ENCODE results near the gene ACER3. TPM values are rescaled to one million over a fixed set of nuclear protein-coding genes. Genes with fewer than 3 reads are reported as not detected.

The ACER3 gene
- total and polyA plus RNA-seq, 2 donors (not counting 1 experiment from before 2014, with no cell fraction given) = 3.3 to 12.9 TPM

DNA sequence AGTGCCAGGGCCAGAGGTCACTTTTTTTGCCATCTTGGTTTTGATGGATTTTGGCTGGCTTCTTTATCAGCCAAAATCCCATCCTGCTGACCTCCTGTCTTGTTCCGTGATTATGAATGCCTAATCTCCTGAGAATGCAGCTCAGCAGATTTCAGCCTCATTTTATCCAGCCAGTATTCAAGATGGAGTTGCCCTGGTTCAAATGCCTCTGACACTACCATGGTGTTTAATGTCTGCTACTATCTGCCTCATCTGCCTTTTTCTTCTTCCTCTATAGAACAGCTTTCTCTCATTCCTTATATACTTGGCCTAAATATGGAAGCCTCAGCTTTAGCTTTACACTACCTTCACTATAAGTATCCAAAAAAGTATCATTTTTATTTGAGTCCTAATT lies 50.7 kb downstream of the ACER3 start:
- H3K9me3 Mint-ChIP-seq (ENCODE audit: insufficient read depth) = no peaks in the 10 kb centered on the region
- H3K27ac Mint-ChIP-seq = no peak overlapping the region
- Histone ChIP-seq H3K27ac (ENCODE audit: low read length in 2 of 2) (no peak overlapping the region), H3K79me2 (ENCODE audit: control insufficient read depth, insufficient read depth, low read length) (no peaks in the 10 kb centered on the region), H3K36me3 (replicated peaks in 1 of 2; ENCODE audit: control extremely low read depth in 1 of 2, control insufficient read depth in 1 of 2, extremely low read depth in 1 of 2, insufficient read depth in 2 of 2, low read length in 1 of 2) (no peaks in the 10 kb centered on the region), H3K4me1 (ENCODE audit: control insufficient read depth in 2 of 2, insufficient read depth in 2 of 2, low read length in 2 of 2) (no peaks in the 10 kb centered on the region), H3K4me2 (replicated peaks; ENCODE audit: low read depth, low read length, poor library complexity, severe bottlenecking) (no peak overlapping the region), H3K9me3 (ENCODE audit: control extremely low read depth in 1 of 3, control insufficient read depth in 2 of 3, insufficient read depth in 1 of 3, low read length in 2 of 3) (peaks cover 0 to 3% (median 0%) of the 10 kb centered on the region in 3 donors), H2AFZ (ENCODE audit: insufficient read depth, low read depth, low read length, poor library complexity, severe bottlenecking) (no peak overlapping the region), H3K27me3 (replicated peaks in 1 of 4; ENCODE audit: control extremely low read depth in 1 of 4, control insufficient read depth in 3 of 4, insufficient read depth in 4 of 4, low read length in 3 of 4) (no peaks in the 10 kb centered on the region), H3K4me3 (ENCODE audit: control extremely low read depth in 1 of 5, extremely low read depth in 1 of 5, insufficient read depth in 1 of 5, low read depth in 2 of 5, low read length in 4 of 5) (no peak overlapping the region), H4K20me1 (ENCODE audit: control insufficient read depth, insufficient read depth, low read length, poor library complexity, severe bottlenecking) (no peaks in the 10 kb centered on the region), H3K9ac (ENCODE audit: low read length) (no peak overlapping the region)
- WGBS (ENCODE audit: insufficient coverage) = 91% methylated on average over 1 of the region's 1 CpG
- H3K4me1 Mint-ChIP-seq = no peaks in the 10 kb centered on the region
- no peaks in the 10 kb centered on the region for H3K27me3 Mint-ChIP-seq
- ATAC-seq (ENCODE audit: low read depth) (no peak), DNase-seq (no peak)
- TF ChIP-seq, protein P1, sequence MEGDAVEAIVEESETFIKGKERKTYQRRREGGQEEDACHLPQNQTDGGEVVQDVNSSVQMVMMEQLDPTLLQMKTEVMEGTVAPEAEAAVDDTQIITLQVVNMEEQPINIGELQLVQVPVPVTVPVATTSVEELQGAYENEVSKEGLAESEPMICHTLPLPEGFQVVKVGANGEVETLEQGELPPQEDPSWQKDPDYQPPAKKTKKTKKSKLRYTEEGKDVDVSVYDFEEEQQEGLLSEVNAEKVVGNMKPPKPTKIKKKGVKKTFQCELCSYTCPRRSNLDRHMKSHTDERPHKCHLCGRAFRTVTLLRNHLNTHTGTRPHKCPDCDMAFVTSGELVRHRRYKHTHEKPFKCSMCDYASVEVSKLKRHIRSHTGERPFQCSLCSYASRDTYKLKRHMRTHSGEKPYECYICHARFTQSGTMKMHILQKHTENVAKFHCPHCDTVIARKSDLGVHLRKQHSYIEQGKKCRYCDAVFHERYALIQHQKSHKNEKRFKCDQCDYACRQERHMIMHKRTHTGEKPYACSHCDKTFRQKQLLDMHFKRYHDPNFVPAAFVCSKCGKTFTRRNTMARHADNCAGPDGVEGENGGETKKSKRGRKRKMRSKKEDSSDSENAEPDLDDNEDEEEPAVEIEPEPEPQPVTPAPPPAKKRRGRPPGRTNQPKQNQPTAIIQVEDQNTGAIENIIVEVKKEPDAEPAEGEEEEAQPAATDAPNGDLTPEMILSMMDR (IDR thresholded peaks at IDR 0.05) = no peak
- TF ChIP-seq EZH2 (IDR thresholded peaks at IDR 0.05; ENCODE audit: borderline replicate concordance, insufficient read depth, low read depth, low read length, poor library complexity, severe bottlenecking) = no peak
- CTCF ChIA-PET = interaction anchor here (1.2 kb wide), 1 partner anchor 9 kb away, joined by 6 read pairs; no protein-coding TSS in a partner anchor
- H3K4me3 Mint-ChIP-seq = no peak overlapping the region
- POLR2A ChIA-PET = no interaction called here
- intact Hi-C loops (cut with micrococcal nuclease) = loop anchor here (10.0 kb wide), 1 partner anchor 177 kb away; no protein-coding TSS in a partner anchor

DNA sequence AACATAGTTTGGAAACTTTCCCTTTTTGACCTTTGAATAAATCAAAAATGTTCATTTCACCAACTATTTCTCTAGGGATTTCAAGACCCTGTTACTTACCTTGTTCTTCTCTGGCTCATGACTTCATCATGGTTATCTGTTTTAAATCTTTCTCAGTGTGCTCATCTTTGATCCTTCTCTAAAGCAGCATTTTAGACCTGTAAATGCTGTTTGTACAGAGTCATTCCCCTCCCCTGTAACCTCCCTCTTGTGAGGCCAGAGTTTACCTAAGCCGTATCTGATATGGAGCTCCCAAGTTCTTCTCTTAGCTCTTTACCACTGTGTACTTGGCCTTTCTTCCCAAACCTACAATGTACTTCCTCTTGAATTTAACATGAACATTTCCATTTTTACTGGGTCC lies 56.0 kb downstream of the ACER3 start:
- no peak for ATAC-seq (ENCODE audit: low read depth)
- TF ChIP-seq EZH2 (IDR thresholded peaks at IDR 0.05; ENCODE audit: borderline replicate concordance, insufficient read depth, low read depth, low read length, poor library complexity, severe bottlenecking) = no peak
- TF ChIP-seq, protein P1 (IDR thresholded peaks at IDR 0.05) = no peak

More for the DNA sequence above, 56.0 kb downstream of the ACER3 start:
- CTCF ChIA-PET = interaction anchor here (1.0 to 5.5 kb wide), 4 partner anchors 9 to 174 kb away, joined by 3 to 96 read pairs (median 36); no protein-coding TSS in a partner anchor
- no peaks in the 10 kb centered on the region for H4K20me1 ChIP-seq (ENCODE audit: control insufficient read depth, insufficient read depth, low read length, poor library complexity, severe bottlenecking)
- no peak overlapping the region for H3K4me2 ChIP-seq (replicated peaks; ENCODE audit: low read depth, low read length, poor library complexity, severe bottlenecking)
- Mint-ChIP-seq H3K9me3 (ENCODE audit: insufficient read depth) (no peaks in the 10 kb centered on the region), H3K27me3 (no peaks in the 10 kb centered on the region), H3K4me3 (no peak overlapping the region), H3K27ac (no peak overlapping the region), H3K4me1 (peaks cover 9% of the 10 kb centered on the region)
- 100% methylated on average over 1 of the region's 1 CpG for WGBS (ENCODE audit: insufficient coverage)
- DNase-seq = no peak
- H3K9me3 ChIP-seq (ENCODE audit: control extremely low read depth in 1 of 3, control insufficient read depth in 2 of 3, insufficient read depth in 1 of 3, low read length in 2 of 3) = no peaks in the 10 kb centered on the region
- H3K4me1 ChIP-seq (ENCODE audit: control insufficient read depth in 2 of 2, insufficient read depth in 2 of 2, low read length in 2 of 2) = peaks cover 6 to 8% of the 10 kb centered on the region in 2 donors
- H3K27ac ChIP-seq (ENCODE audit: low read length in 2 of 2) = no peak overlapping the region
- H3K4me3 ChIP-seq (ENCODE audit: control extremely low read depth in 1 of 5, extremely low read depth in 1 of 5, insufficient read depth in 1 of 5, low read depth in 2 of 5, low read length in 4 of 5) = no peak overlapping the region
- H3K79me2 ChIP-seq (ENCODE audit: control insufficient read depth, insufficient read depth, low read length) = peaks cover 4% of the 10 kb centered on the region
- H3K9ac ChIP-seq (ENCODE audit: low read length) = no peak overlapping the region
- H3K27me3 ChIP-seq (replicated peaks in 1 of 4; ENCODE audit: control extremely low read depth in 1 of 4, control insufficient read depth in 3 of 4, insufficient read depth in 4 of 4, low read length in 3 of 4) = no peaks in the 10 kb centered on the region
- intact Hi-C loops (cut with micrococcal nuclease) = loop anchor here (5.0 to 10.0 kb wide), 2 partner anchors 54 to 182 kb away; partner anchors contain the start of gene ACER3
- POLR2A ChIA-PET = no interaction called here
- H3K36me3 ChIP-seq (replicated peaks in 1 of 2; ENCODE audit: control extremely low read depth in 1 of 2, control insufficient read depth in 1 of 2, extremely low read depth in 1 of 2, insufficient read depth in 2 of 2, low read length in 1 of 2) = no peaks in the 10 kb centered on the region
- no peak overlapping the region for H2AFZ ChIP-seq (ENCODE audit: insufficient read depth, low read depth, low read length, poor library complexity, severe bottlenecking)
